Activated CD8-positive, alpha-beta memory T cell treated with anti-CD3 and anti-CD28 coated beads for 36 hours (primary cell): ENCODE results near the gene PTPN12. TPM values are rescaled to one million over a fixed set of nuclear protein-coding genes. Genes with fewer than 3 reads are reported as not detected.
"Not testable (repeated sequence)": the region's sequence is repeated elsewhere in the genome, so short reads cannot be mapped to it uniquely, and the experiment has no call there.

Source experiments
- CTCF ChIA-PET: fragments of 350-600 bp; sonication (Branson Sonifier 250); formaldehyde crosslinking; loops from one replicate; lab custom pipeline; 2021; ENCODE audit warnings: antibody characterized with exemption; lab: Charles Lee
- POLR2A ChIA-PET: fragments of 350-600 bp; sonication (Branson Sonifier 250); formaldehyde crosslinking; loops from one replicate; lab custom pipeline; 2021; ENCODE audit warnings: antibody characterized with exemption; lab: Charles Lee
- total RNA-seq, 2 experiments: library from RNA; stranded (reverse); gene quantifications; one replicate each; pipeline ENCODE4 v1.2.3, GENCODE V29; 2021

The PTPN12 gene
- 10 to 100 TPM; 11.7 to 11.8 TPM for total RNA-seq

GRCh38 chr7:77537136-77537777 lies at the start of gene PTPN12:
PTPN12 (plus strand) TSS chr7:77537295; CDS start chr7:77537547, 252 bp downstream.
- POLR2A ChIA-PET, result interaction anchor here (1.2 kb wide), 1 partner anchor 160 kb away, joined by 5 read pairs; no protein-coding TSS in a partner anchor
- CTCF ChIA-PET, result interaction anchor here (0.6 kb wide), 1 partner anchor 30 kb away, joined by 3 read pairs; no protein-coding TSS in a partner anchor

- CTCF ChIA-PET, result interaction anchor here (1.0 kb wide), 1 partner anchor 193 kb away, joined by 3 read pairs; no protein-coding TSS in a partner anchor
- POLR2A ChIA-PET, result no interaction called here
Observed at GRCh38 chr7:77488986-77489385, 48.1 kb upstream of the PTPN12 start.

DNA sequence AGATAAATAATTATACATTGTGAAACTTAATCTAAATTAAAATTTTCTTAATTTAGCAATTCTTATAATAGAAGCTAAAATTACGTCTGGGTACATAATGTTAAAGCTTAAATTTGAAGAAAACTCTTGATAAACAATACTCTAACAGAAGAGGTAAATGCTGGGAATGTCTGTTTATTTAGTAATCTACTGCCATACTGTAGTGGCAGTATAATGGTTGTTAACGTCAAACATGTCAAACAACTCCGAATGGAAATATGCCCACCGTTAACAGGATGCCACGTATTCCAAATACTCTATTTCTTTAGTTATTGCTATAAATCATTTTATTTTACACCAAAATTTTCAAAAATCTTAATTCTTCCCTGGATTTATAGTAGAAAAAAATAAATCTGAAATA lies 40.0 kb upstream of the PTPN12 start:
- CTCF ChIA-PET, result no interaction called here
- POLR2A ChIA-PET, result no interaction called here

DNA sequence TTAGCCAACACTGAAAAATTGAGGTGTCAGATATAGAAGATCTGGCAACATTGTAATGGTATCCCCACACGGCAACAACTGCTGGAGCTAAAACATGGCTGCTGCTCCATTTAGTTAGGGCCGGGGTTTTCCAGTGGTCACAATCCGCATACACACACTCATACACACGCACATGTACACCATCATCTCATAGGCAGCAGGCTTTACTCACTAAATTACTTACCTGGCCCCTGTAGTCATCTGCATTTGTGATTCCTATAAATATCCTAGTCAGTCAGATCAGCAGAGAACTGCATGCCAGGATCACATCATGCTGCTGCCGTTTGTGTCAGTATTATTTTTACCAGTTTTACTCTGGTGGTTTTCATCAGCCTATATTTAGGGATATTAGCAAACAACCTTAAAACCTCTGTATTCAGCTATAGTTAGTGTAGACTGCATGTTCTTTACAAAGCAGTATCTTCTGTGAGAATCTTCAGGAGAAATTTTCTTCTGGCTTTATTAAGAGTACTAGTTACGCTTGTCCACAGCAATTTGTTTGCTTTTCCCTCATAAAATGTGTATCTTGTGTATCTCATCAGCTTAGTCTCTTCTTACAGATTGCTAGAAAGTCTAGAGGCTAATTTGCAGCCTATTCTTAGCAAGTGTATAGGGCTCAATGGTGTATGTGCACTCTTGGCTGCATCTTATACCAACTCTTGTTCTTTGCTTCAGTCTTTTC lies 38.3 kb upstream of the PTPN12 start:
- ChIA-PET CTCF (no interaction called here), POLR2A (no interaction called here)

GRCh38 chr7:77501192-77501515 lies 35.9 kb upstream of the PTPN12 start:
- ChIA-PET CTCF (no interaction called here), POLR2A (no interaction called here)

- ChIA-PET CTCF (interaction anchor here (0.5 kb wide), 1 partner anchor 154 kb away, joined by 3 read pairs; no protein-coding TSS in a partner anchor), POLR2A (no interaction called here)
Observed at GRCh38 chr7:77504951-77505350, 32.1 kb upstream of the PTPN12 start.

DNA sequence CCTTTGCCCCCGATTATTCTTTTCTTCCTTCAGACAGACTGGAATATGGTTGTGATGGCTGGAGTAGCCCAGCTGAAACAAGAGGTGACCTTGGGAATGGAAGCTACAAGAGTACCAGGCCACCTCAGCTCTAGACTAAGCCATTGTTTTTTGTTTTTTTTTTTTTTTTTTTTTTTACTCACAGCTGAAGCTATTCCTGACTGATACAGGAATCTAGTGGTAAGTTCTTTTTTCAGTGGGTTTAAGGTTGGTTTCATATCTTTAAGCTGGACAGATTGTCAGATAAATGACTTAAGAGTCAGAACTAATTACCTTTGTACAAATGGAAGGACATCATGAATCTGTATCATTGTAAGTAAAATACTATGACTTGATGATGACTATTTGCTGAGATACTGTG lies 30.2 kb upstream of the PTPN12 start:
- ChIA-PET POLR2A (no interaction called here), CTCF (interaction anchor here (0.6 kb wide), 1 partner anchor 30 kb away, joined by 3 read pairs; the partner anchor contains the start of gene PTPN12)

GRCh38 chr7:77513002-77513670 lies 24.0 kb upstream of the PTPN12 start:
- CTCF ChIA-PET, POLR2A ChIA-PET: not testable (repeated sequence)

DNA sequence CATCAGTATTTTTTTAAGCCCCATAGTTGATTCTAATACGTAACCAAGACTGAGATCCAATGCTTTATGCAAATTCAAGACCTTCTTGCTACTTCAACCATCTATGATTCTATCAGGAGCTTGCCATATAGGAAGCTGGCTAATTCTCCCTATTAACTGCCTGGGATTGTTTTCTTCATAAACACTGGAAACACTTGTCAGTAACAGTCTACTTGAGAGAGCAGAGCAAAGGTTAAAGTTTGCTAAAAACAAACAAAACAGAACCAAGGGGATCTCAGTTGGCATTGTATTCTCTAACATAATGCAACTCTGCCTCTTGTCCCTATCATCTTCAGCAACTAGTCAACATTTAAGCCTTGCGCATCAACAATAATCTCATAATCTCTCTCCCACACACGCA lies 21.0 kb upstream of the PTPN12 start:
- CTCF ChIA-PET, result no interaction called here
- POLR2A ChIA-PET, result no interaction called here

DNA sequence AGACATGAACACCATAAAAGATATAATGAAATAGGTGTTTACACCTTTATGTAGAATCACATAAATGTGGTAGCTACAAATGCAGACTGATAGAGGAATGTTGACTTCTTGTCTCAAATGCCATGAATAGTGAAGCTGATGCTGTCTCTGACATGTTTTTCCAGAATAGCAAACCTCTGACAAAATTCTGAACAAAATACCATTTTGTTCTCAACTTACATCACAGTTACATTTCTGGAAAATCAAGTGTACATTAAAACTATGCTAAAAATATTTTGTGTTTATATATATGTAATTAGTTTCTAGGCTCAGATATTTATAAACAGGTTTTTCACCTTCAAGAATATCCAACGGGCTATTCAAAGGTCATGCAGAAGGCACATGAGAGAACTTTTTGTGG lies 16.8 kb upstream of the PTPN12 start:
- POLR2A ChIA-PET, result no interaction called here
- CTCF ChIA-PET, result no interaction called here

DNA sequence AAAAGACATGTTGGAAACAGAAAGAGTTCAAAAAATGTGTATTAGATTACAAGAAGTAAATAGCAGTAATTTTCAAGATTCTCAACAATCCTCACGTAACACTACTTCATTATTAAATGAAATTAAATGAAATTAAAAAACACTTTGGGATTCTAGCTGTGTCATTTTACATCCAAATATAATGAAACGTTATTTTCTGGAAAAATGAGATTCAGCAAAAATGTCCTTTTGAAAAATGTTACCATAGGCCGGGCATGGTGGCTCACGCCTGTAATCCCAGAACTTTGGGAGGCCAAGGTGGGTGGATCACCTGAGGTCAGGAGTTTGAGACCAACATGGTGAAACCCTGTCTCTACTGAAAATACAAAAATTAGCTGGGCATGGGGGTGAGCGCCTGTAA lies 15.6 kb upstream of the PTPN12 start:
- CTCF ChIA-PET, POLR2A ChIA-PET: not testable (repeated sequence)

DNA sequence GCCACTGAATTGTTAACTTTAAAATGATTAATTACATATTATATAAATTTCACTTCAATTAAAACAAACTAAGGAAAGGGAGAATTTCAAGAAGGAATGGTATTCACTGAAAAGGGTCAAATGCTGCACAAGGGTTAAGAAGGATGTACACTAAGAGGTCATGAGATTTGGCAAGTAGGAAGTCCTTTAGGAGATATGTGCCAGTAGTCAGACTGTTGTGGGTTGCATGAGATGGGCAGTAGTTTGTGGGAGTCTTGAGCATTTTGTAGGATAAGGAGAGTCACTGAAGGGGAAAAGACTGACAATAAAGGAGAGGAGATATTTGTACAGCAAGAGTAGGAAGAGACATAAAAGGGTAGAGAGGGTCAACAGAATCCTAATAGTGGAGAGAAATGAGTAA lies 12.4 kb upstream of the PTPN12 start:
- CTCF ChIA-PET, result no interaction called here
- POLR2A ChIA-PET, result no interaction called here

DNA sequence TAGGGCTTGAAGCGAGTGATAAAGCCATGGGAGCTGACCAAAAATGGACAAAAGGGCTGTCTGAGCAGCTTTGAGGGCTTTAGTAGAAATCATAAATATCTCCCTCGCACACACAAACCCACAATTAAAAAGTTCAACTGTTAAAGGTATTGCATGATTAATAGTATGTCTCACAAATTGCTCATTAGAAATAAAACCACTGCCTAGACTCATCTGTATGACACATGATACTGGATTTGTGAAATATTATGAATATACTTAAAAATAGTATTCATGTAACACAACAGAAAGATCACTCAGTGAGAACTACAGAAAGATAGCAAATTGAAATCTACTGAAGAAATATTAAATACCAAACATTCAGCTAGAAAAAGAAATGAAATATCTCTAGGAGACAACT lies 11.9 kb upstream of the PTPN12 start:
- CTCF ChIA-PET, result no interaction called here
- POLR2A ChIA-PET, result no interaction called here

GRCh38 chr7:77528368-77528767 lies 8.7 kb upstream of the PTPN12 start:
- POLR2A ChIA-PET, result no interaction called here
- CTCF ChIA-PET, result no interaction called here

GRCh38 chr7:77529279-77529678 lies 7.8 kb upstream of the PTPN12 start:
- ChIA-PET POLR2A (no interaction called here), CTCF (no interaction called here)

GRCh38 chr7:77531038-77531437 lies 6.1 kb upstream of the PTPN12 start:
- CTCF ChIA-PET, result no interaction called here
- POLR2A ChIA-PET, result no interaction called here

GRCh38 chr7:77532247-77532646 lies 4.8 kb upstream of the PTPN12 start:
- ChIA-PET POLR2A (no interaction called here), CTCF (no interaction called here)

DNA sequence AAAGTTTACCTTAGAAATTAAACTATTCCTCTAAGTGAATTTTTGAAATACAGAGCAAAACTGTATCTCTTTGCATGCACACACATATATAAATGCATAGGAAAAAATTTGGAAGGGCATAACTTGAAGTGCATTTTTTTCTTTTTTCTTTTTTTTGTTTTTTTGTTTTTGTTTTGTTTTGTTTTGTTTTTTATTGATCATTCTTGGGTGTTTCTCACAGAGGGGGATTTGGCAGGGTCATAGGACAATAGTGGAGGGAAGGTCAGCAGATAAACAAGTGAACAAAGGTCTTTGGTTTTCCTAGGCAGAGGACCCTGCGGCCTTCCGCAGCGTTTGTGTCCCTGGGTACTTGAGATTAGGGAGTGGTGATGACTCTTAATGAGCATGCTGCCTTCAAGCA lies 4.4 kb upstream of the PTPN12 start:
- POLR2A ChIA-PET, CTCF ChIA-PET: not testable (repeated sequence)

DNA sequence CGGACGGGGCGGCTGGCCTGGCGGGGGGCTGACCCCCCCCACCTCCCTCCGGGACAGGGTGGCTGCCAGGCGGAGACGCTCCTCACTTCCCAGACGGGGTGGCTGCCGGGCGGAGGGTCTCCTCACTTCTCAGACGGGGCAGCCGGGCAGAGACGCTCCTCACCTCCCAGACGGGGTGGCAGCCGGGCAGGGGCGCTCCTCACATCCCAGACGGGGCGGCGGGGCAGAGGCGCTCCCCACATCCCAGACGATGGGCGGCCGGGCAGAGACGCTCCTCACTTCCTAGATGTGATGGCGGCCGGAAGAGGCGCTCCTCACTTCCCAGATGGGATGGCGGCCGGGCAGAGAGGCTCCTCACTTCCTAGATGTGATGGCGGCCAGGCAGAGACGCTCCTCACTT lies 3.0 kb upstream of the PTPN12 start:
- CTCF ChIA-PET, result not testable (repeated sequence)

GRCh38 chr7:77536017-77536412 lies 1.1 kb upstream of the PTPN12 start:
- CTCF ChIA-PET, result no interaction called here
- POLR2A ChIA-PET, result interaction anchor here (0.6 kb wide), 1 partner anchor 116 kb away, joined by 5 read pairs; no protein-coding TSS in a partner anchor

More for the DNA sequence above, 3.0 kb upstream of the PTPN12 start:
- POLR2A ChIA-PET, result not testable (repeated sequence)
